Spleen (tissue), 7 donors: ENCODE results near the gene GDF3.

Experiments
- CTCF ChIP-seq, 11 experiments: fragments of 200-600 bp in 7 of 11; fragments of 450-650 bp in 4 of 11; sonication (generic) in 4 of 11; IDR thresholded peaks in 8 of 11; conservative IDR thresholded peaks in 3 of 11; 1 replicate in 7 of 11; 2 replicates in 4 of 11; pipeline versions ENCODE4 v1.4.0 to v1.8.0; 2016 to 2021; ENCODE audit warnings: antibody characterized with exemption in 11 of 11, inconsistent platforms in 4 of 11, mild to moderate bottlenecking in 1 of 11
- POLR2A ChIP-seq, 3 donors: fragments of 450-650 bp; IDR thresholded peaks; one replicate each; pipeline ENCODE4 v1.5.1; 2017; ENCODE audit warnings: antibody characterized with exemption in 3 of 3, mild to moderate bottlenecking in 1 of 3
- POLR2AphosphoS5 ChIP-seq, 3 donors: sonication (generic); formaldehyde crosslinking; IDR thresholded peaks; one replicate each; pipeline ENCODE4 v1.5.1; 2017; ENCODE audit warnings: antibody characterized with exemption in 3 of 3
- donor health status: DM: no; HTN: no; CAD: no; lungs with moderate emphysema.
- donor health status: DM: no; HTN: no; CAD: no.
- donor health status: DM: no; HTN: no; CAD: no.

GRCh38 chr12:7667125-7667524 lies 28.4 kb downstream of the GDF3 start:
- no peak for TF ChIP-seq CTCF (IDR thresholded peaks at IDR 0.05 in 8 of 11, conservative IDR thresholded peaks at IDR 0.05 in 3 of 11)
- TF ChIP-seq POLR2AphosphoS5 (IDR thresholded peaks at IDR 0.05) = no peak
- TF ChIP-seq POLR2A (IDR thresholded peaks at IDR 0.05) = no peak
